ENCODE results near the gene GRP.

The GRP gene

GRCh38 chr18:59198215-59198614, 21.7 kb upstream of the GRP start:
- Histone ChIP-seq H3K4me2 (ENCODE audit: low read depth, low read length, poor library complexity, severe bottlenecking) (no peak overlapping the region), H3K9me2 (replicated peaks; ENCODE audit: insufficient read depth, low read length) (no peaks in the 10 kb centered on the region), H3K4me3 (ENCODE audit: insufficient read depth, low read length, poor library complexity, severe bottlenecking) (no peak overlapping the region), H3K9ac (ENCODE audit: low read length) (no peak overlapping the region), H3K36me3 (ENCODE audit: low read length) (no peaks in the 10 kb centered on the region), H2AFZ (ENCODE audit: low read depth, low read length, severe bottlenecking) (no peak overlapping the region), H4K20me1 (ENCODE audit: low read depth, low read length) (no peaks in the 10 kb centered on the region), H3K9me3 (ENCODE audit: insufficient read depth, low read length) (no peaks in the 10 kb centered on the region), H3F3A (ENCODE audit: insufficient read depth) (no peaks in the 10 kb centered on the region), H3K27ac (ENCODE audit: low read depth, low read length) (no peak overlapping the region), H3K27me3 (ENCODE audit: low read length) (no peaks in the 10 kb centered on the region), H3K79me2 (ENCODE audit: insufficient read depth, low read length) (no peaks in the 10 kb centered on the region)
- TF ChIP-seq CTCF (IDR thresholded peaks at IDR 0.05; ENCODE audit: insufficient read depth, low read length, poor library complexity, severe bottlenecking) (no peak), EZH2phosphoT487 (conservative IDR thresholded peaks at IDR 0.05; ENCODE audit: low read length) (no peak)

DNA sequence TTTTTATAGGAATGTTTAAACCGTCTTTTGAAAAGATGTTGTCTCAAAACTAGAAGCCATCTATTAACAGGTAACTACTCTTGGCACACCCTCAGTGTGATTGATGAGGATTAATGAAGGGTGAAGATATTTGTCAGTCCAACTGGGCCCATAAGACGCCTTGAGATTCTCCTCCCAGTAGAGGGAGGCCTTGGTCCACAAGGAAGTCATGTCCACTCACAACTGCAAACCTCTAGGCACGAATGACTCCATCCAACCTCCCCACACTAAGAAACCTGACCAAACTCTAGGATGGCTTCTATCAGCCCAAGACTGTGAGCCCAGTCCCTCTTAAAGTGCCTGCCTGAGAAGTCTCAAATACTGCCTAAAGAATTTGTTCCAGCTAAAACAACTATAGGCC, 19.2 kb upstream of the GRP start:
- H4K20me1 ChIP-seq (ENCODE audit: low read depth, low read length) = no peaks in the 10 kb centered on the region

GRCh38 chr18:59202258-59202820, 17.6 kb upstream of the GRP start:
- Histone ChIP-seq H3K4me3 (ENCODE audit: insufficient read depth, low read length, poor library complexity, severe bottlenecking) (no peak overlapping the region), H3K27ac (ENCODE audit: low read depth, low read length) (no peak overlapping the region), H3K9me2 (replicated peaks; ENCODE audit: insufficient read depth, low read length) (no peaks in the 10 kb centered on the region)

More for the DNA sequence above, 19.2 kb upstream of the GRP start:
- no peaks in the 10 kb centered on the region for H3K9me3 ChIP-seq (ENCODE audit: insufficient read depth, low read length)
- no peaks in the 10 kb centered on the region for H3F3A ChIP-seq (ENCODE audit: insufficient read depth)
- no peak overlapping the region for H2AFZ ChIP-seq (ENCODE audit: low read depth, low read length, severe bottlenecking)
- no peaks in the 10 kb centered on the region for H3K9me2 ChIP-seq (replicated peaks; ENCODE audit: insufficient read depth, low read length)
- no peak for TF ChIP-seq EZH2phosphoT487 (conservative IDR thresholded peaks at IDR 0.05; ENCODE audit: low read length)
- no peak for TF ChIP-seq CTCF (IDR thresholded peaks at IDR 0.05; ENCODE audit: insufficient read depth, low read length, poor library complexity, severe bottlenecking)
- no peaks in the 10 kb centered on the region for H3K27me3 ChIP-seq (ENCODE audit: low read length)
- no peaks in the 10 kb centered on the region for H3K36me3 ChIP-seq (ENCODE audit: low read length)
- no peak overlapping the region for H3K9ac ChIP-seq (ENCODE audit: low read length)
- H3K79me2 ChIP-seq (ENCODE audit: insufficient read depth, low read length) = no peaks in the 10 kb centered on the region
- no peak overlapping the region for H3K4me2 ChIP-seq (ENCODE audit: low read depth, low read length, poor library complexity, severe bottlenecking)
- H3K4me3 ChIP-seq (ENCODE audit: insufficient read depth, low read length, poor library complexity, severe bottlenecking) = no peak overlapping the region
- no peak overlapping the region for H3K27ac ChIP-seq (ENCODE audit: low read depth, low read length)

More at GRCh38 chr18:59202258-59202820, 17.6 kb upstream of the GRP start:
- H3K9me3 ChIP-seq (ENCODE audit: insufficient read depth, low read length) = no peaks in the 10 kb centered on the region
- no peaks in the 10 kb centered on the region for H3K79me2 ChIP-seq (ENCODE audit: insufficient read depth, low read length)
- no peaks in the 10 kb centered on the region for H4K20me1 ChIP-seq (ENCODE audit: low read depth, low read length)
- H3K27me3 ChIP-seq (ENCODE audit: low read length) = no peaks in the 10 kb centered on the region
- H3K36me3 ChIP-seq (ENCODE audit: low read length) = no peaks in the 10 kb centered on the region
- H3K9ac ChIP-seq (ENCODE audit: low read length) = no peak overlapping the region
- TF ChIP-seq EZH2phosphoT487 (conservative IDR thresholded peaks at IDR 0.05; ENCODE audit: low read length) (no peak), CTCF (IDR thresholded peaks at IDR 0.05; ENCODE audit: insufficient read depth, low read length, poor library complexity, severe bottlenecking) (no peak)
- no peak overlapping the region for H3K4me2 ChIP-seq (ENCODE audit: low read depth, low read length, poor library complexity, severe bottlenecking)
- no peak overlapping the region for H2AFZ ChIP-seq (ENCODE audit: low read depth, low read length, severe bottlenecking)
- H3F3A ChIP-seq (ENCODE audit: insufficient read depth) = no peaks in the 10 kb centered on the region
